GM19467 (cell line): ENCODE results near the gene NTN5.

ENCODE experiments used
- ATAC-seq: cut with Tn5 transposase; IDR thresholded peaks from one replicate; pipeline ENCODE4 v1.9.1; 2021; ENCODE audit warnings: mild to moderate bottlenecking, moderate library complexity; ENCODE audit not compliant: unreplicated experiment

The NTN5 gene

DNA sequence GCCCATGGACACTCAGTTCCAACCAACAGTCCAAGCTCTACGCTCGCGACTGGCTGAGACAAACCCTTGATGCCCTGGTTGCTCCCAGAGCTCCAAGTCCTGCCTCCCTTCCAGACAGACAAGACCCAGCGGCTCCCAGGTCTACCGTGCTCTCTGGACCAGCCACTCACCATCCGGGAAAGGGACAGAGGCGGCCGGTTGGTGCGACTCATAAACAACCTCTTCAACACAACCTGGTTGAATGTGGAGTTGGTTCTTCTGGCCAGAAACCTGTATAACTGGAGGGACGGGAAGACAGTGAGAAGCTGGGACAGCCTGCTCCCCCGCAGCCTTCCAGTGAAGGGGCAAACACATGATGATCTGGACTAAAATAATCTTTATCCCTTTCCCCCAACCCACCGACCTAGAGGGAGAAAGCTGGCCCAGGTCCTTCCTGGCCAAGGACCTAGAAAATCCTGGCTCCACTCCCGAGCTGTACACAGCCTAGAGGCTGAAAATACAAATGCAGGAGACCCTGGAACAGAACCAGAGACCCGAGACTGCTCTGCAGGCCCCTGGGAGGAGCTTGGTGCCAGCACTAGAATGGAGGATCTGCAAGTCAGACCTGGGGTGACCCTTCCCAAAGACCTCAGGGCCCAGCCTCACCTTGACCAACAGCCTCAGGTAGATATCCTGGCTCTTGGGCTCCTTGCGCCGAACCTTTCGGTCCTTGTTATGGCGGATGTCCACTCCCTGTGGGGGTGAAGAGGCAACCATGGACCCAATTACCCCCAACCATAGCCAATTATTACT, 55.5 kb downstream of the NTN5 start:
- ATAC-seq, result no peak

DNA sequence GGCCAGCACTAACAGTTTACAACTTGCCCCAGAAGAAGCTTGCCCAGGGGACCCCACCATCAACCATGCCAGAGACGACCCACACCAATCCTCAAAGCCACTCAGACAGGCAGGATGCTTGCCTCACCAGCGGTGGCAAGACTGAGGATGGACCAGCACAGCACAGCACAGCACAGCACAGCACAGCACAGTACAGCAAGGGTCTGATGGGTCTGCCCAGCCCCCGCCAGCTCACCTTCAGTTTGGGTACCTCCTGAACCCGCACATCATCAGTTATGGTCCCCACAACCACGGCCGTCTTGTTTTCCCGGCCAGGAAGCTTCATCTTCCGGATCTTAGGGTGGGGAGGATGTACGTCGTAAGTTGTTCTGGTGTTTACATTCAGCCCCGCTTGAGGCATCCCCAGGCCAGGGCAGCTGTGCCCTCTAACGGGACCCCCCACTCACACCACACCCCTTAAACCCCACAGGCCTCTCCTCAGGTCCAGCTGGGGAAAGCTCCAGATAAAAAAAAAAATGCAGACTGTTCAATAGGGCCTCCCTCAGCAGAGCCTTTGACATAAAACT, 56.2 kb downstream of the NTN5 start:
- no peak for ATAC-seq

DNA sequence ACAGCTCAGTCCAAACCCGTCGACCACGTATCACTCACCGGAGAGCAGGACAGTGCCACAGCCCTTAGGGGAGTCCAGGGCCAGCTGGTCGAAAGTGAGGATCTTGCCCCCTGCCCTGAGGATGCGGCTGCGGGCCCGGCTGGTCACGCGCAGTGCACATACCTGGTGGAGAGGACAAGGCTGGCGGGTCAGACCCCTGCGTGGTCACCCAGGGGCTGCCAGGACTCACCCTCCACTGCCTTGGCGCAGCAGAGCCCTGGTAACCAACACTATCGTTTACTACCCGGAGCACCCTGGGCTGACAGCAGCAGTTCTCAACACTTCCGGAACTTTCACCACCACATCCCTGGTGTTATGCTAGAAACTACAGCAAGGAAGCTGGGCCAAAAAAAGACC, 56.8 kb downstream of the NTN5 start:
- ATAC-seq, result no peak

DNA sequence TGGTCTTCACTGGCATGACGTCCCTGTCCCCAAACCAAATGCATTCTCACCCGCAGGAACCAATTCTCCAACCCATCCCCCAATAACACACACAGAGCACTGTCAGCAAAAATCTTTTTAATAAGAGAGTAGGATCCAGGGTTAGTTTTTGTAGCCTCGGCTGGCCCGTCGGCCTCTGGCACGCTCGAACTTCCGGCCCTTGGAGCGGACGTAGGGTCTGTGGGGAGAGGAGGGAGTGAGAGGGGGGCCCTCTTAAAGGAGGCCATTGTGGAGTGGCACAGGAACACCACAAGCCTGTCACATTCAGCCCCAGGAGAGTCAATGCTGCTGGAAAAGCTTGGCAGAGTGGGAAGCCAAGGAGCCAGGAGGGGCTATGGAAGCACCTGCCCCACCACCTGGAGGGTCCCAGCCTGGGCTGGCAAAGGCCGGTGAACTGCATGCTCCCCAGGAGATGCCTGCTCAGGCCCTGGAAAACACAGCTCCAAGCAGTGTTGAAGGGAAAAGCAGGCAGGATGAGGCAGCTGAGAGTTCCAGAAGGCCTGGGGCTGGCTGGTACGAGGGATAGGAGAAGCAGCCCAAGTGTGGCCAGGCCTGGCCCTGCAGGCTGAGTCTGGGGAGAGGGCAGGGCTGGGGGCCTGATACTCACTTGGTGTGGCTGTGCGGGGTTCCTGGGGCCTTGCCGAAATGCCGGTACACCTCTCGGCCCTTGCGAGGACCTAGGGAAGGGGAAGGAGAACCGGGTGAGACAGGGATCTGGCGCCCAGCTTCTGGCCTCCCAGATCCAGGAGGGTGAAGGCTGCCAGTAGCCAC, 57.4 kb downstream of the NTN5 start:
- no peak for ATAC-seq

DNA sequence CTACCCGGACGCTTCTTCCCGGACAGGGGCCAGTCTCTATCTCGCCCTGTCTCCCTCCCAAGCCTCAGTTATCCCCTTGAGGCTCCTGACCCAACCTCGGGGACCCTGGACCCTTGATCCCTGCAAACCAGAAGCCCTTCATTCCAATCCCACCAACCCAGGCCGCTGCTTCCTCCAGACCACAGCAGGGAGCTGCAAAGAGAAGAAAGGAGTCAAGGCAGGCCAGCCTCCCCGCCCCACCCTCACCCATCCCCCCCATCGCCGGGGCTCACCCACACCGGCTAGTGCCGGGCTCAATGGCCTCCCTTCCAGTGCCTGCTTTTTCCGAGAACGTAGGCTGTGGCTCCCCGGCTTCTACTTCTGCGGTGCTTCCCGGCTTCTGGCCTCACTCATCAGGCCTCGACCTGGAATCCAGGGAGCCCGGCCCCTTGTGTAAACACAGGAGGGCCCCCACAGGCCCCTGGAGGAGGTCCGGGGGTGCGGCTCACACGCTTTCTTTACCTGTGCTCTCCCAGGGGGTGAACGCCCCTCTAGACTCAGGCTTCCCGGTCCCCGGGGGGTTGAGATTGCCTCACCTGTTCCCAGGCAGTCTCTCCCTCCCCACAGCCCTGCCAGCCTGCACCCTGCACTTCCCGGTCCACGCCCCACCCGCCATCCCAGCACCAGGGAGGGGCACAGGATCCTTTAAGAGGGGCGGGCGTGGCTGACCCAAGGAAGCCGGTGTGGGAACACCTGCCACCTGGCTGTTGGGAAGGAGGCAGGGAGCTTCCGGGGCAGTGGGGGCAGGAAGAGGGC, 58.2 kb downstream of the NTN5 start, which contains the start of gene FAM83E:
Gene FAM83E, minus strand, starts transcription at position 641 of the 795 bp plus-strand sequence. CDS start 1,704 bp downstream, outside the sequence.
- no peak for ATAC-seq

DNA sequence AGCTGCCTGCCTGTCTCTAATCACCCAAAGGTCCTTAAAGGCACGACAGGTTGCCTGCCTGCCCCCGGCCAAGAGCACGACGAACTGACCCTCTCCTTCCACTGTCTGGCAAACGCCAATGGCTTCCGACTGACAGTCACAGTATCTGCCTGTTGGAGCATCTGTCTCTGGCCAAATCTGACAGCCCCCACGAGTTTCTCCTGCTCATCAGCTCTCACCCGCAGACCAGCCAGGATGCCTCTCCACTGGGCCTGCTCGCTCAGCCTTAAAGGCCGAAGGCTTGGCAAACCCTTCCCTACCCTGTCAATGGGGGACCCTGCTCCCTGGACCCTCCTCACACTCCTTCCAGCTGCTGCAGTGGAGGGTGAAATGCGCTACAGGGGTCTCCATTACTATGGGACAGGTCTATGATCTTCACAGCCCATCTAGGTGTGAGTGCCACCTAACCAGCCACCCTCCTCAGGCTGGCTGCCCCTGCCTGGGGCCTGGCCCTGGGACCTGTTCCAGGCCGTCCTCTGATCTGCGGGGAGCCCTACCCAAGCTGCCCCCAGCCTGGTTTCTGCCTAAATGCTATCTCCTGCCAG, 58.9 kb downstream of the NTN5 start:
- ATAC-seq, result no peak

DNA sequence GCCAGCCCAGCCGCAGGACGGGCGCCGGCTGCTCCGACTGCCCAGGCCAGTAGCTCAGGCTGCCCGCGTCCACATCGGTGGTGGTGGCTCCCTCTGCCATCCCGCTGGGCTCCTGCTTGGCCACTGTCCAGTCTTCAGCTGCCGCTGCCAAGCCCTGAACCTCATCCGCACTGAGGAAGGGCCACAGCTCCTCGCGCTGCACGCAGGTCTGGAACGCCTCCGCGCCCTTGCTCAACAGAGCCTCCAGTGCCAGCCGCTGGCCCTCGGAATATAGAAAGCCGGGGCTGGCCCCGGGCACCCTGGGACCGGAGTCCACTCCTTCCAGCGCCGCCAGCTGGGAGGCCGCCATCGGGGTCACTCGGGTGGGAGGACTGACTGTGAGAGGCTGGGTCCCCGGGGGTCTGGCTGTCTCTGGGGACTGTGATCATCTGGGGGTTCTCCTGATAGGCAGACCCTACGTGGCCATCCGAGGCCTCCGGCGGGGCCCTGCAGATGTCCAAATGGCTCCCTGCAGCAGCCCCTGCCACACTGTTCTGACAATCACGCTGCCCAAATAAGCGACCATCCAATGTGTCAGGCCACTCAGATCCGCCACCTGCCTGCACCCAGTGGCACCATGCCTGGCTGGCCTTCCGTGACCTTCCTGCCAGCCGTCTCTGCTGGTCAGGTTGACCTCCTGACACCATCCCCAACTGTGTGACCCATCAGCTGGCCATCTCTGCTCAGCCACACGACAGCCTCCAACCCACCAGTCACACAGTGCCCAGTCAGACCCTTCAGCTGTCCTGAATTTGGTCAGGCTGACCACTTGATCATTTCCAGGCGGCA, 59.6 kb downstream of the NTN5 start:
- ATAC-seq, result no peak

DNA sequence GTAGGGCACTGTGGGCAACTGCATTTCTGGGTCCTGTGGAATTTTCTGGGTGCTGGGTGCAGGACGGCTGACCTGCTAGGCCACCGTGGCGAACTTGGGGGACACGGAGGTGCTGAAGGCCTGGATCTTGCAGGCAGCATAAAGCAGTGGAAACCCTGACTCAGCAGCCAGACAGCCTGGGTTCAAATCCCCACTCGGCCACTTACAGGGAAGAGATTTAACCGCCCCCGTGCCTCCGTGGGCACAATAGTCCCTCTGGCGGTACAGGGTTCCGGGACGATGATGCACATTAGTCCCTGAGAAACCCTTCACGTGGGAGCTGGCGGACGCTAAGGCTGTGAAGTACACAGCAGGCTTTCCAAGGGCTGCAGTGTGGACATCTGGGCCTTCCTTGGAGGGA, 60.9 kb downstream of the NTN5 start:
- ATAC-seq, result no peak
